NT2/D1 (cell line): ENCODE results near the gene SCAPER.

Source experiments
- DNase-seq: peaks from one replicate; pipeline ENCODE4 v3.0.0-alpha.2; 2011; ENCODE audit warnings: low read depth, low spot score
- H3K27me3 ChIP-seq: 2 replicates; pipeline ENCODE4 v1.6.0; 2011; ENCODE audit warnings: mild to moderate bottlenecking; ENCODE audit not compliant: insufficient read length, insufficient read depth
- H3K36me3 ChIP-seq: 2 replicates; pipeline ENCODE4 v1.6.1; 2011; ENCODE audit warnings: mild to moderate bottlenecking, low read length, mixed read lengths; ENCODE audit not compliant: insufficient read depth, insufficient read length
- H3K4me1 ChIP-seq: 2 replicates; pipeline ENCODE4 v1.5.1; 2011; ENCODE audit not compliant: insufficient read depth, insufficient read length
- H3K4me3 ChIP-seq: 2 replicates; pipeline ENCODE4 v1.5.1; 2011; ENCODE audit warnings: low read depth; ENCODE audit not compliant: insufficient read length
- H3K9ac ChIP-seq: 2 replicates; pipeline ENCODE4 v1.6.0; 2011; ENCODE audit warnings: low read depth; ENCODE audit not compliant: insufficient read length
- H3K9me3 ChIP-seq: 2 replicates; pipeline ENCODE4 v1.5.1; 2011; ENCODE audit warnings: mild to moderate bottlenecking, low read length; ENCODE audit not compliant: insufficient read depth
- SUZ12 ChIP-seq: IDR thresholded peaks from 2 replicates; pipeline ENCODE4 v1.6.1; 2011; ENCODE audit not compliant: insufficient read length, insufficient read depth; ENCODE audit errors: extremely low read depth
- YY1 ChIP-seq: IDR thresholded peaks from 2 replicates; pipeline ENCODE4 v1.6.1; 2011; ENCODE audit not compliant: insufficient read length, insufficient read depth
- ZNF274 ChIP-seq: IDR thresholded peaks from 2 replicates; pipeline ENCODE4 v1.6.1; 2011; ENCODE audit warnings: mild to moderate bottlenecking, low read depth, low read length

The SCAPER gene

DNA sequence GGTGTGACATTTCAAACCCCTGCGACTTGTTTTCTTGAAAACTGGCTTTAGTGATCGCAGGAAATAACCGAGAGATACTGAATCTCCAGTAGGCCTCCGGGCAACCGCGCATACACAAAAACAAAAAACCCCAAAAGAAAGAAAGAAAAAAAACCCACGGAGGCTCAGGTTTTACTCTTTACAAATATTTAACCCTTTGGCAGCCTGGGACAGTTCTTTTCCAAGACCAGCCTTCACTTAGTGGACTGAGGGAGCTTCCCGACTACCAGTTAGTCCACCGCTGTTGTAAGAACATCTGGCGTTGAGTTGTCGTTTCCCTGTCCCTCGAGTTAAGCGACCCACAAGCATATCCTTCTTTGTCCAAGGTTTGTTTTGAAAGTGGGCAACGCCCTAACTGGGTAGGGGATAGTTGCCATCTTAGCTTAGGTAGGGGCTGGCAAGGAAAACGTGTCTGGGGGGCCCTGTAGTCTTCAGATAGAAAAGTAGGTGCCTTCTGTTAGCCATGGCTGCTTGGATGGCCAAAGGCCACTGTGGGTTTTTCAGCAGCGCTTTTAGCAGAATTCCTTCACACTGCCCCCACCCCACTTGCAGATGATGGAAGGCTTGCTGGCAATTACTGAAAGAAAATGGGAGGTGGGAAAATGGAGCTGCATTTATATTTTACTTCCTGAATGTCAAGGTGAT is 561.7 kb downstream of the SCAPER start:
- DNase-seq, result no peak
- TF ChIP-seq SUZ12, result no peak
- no peak for TF ChIP-seq ZNF274
- TF ChIP-seq YY1, result no peak
- Histone ChIP-seq H3K9ac (no peak overlapping the region), H3K9me3 (peaks cover 8% of the 10 kb centered on the region; the same call in 1 of the 2 replicates), H3K4me1 (peaks cover 10% of the 10 kb centered on the region), H3K4me3 (no peak overlapping the region), H3K27me3 (peaks cover 100% of the 10 kb centered on the region), H3K36me3 (no peaks in the 10 kb centered on the region)

DNA sequence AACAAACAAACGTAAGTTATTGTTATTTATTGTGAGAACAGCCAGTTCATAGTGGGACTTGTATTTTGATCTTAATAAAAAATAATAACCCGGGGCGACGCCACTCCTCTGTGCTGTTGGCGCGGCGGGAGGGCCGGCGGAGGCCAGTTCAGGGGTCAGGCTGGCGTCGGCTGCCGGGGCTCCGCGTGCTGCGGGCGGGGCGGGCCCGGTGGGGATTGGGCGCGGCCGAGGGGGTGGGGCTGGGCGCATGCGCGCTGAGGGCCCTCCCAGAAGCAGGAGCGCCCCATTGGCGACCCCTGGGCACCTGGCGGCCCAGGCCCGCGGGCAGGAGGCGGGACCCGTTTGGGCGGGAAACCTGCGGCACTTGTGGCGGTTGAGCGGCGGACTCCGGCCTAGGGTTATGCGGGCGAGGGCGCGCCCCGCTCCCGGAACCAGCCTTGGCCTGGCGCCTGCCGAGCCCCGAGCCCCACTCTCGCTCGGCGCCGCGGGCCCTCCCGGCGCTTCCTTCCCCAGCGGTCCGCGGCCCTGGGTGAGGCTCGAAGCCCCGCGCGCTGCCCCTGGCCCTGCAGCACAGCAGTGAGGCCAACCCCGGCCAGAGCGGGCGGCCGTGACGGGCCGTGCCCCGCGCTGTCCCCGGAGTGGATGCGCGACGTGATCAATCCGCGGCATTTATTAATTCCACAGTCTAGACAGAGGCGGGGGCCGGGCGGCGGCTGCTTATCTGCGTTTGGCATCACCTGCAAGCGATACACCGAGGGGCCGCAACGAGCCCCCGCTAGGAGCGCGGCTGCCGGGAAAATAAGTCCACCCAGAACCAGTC is 562.5 kb downstream of the SCAPER start:
- TF ChIP-seq YY1, result no peak
- TF ChIP-seq ZNF274, result no peak
- TF ChIP-seq SUZ12, result peak; percentile 5
- peak overlapping the region; percentile 21 for H3K4me3 ChIP-seq
- no peak for DNase-seq

DNA sequence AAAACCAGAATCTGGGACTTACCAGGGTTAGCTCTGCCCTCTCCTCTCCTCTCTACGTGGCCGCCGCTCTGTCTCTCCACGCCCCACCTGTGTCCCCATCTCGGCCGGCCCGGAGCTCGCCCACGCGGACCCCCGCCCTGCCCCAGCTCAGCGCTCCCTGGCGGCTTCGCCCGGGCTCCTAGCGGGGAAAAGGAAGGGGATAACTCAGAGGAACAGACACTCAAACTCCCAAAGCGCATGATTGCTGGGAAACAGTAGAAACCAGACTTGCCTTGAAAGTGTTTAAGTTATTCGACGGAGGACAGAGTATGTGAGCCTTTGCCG is 563.1 kb downstream of the SCAPER start:
- H3K4me3 ChIP-seq, result no peak overlapping the region
- TF ChIP-seq YY1 (no peak), SUZ12 (no peak), ZNF274 (no peak)

More for the DNA sequence above, 562.5 kb downstream of the SCAPER start:
- H3K27me3 ChIP-seq, result peaks cover 100% of the 10 kb centered on the region
- H3K36me3 ChIP-seq, result no peaks in the 10 kb centered on the region
- H3K4me1 ChIP-seq, result peaks cover 17% of the 10 kb centered on the region
- peaks cover 8% of the 10 kb centered on the region; the same call in 1 of the 2 replicates for H3K9me3 ChIP-seq
- H3K9ac ChIP-seq, result no peak overlapping the region

DNA sequence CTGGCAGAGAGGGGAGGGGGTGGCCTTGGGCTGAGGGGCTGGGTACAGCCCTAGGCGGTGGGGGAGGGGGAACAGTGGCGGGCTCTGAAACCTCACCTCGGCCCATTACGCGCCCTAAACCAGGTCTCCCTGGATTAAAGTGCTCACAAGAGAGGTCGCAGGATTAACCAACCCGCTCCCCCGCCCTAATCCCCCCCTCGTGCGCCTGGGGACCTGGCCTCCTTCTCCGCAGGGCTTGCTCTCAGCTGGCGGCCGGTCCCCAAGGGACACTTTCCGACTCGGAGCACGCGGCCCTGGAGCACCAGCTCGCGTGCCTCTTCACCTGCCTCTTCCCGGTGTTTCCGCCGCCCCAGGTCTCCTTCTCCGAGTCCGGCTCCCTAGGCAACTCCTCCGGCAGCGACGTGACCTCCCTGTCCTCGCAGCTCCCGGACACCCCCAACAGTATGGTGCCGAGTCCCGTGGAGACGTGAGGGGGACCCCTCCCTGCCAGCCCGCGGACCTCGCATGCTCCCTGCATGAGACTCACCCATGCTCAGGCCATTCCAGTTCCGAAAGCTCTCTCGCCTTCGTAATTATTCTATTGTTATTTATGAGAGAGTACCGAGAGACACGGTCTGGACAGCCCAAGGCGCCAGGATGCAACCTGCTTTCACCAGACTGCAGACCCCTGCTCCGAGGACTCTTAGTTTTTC is 563.6 kb downstream of the SCAPER start:
- peaks cover 8% of the 10 kb centered on the region; the same call in 1 of the 2 replicates for H3K9me3 ChIP-seq
- H3K4me1 ChIP-seq, result peaks cover 21% of the 10 kb centered on the region
- peak overlapping the region; percentile 42 for H3K4me3 ChIP-seq
- DNase-seq, result no peak
- H3K9ac ChIP-seq, result peak overlapping the region; percentile 58
- H3K36me3 ChIP-seq, result no peaks in the 10 kb centered on the region
- H3K27me3 ChIP-seq, result peaks cover 100% of the 10 kb centered on the region
- TF ChIP-seq SUZ12, result peak; percentile 54
- no peak for TF ChIP-seq ZNF274

More for the DNA sequence above, 563.1 kb downstream of the SCAPER start:
- Histone ChIP-seq H3K9me3 (peaks cover 8% of the 10 kb centered on the region; the same call in 1 of the 2 replicates), H3K4me1 (peaks cover 21% of the 10 kb centered on the region), H3K9ac (no peak overlapping the region), H3K27me3 (peaks cover 100% of the 10 kb centered on the region), H3K36me3 (no peaks in the 10 kb centered on the region)
- no peak for DNase-seq

DNA sequence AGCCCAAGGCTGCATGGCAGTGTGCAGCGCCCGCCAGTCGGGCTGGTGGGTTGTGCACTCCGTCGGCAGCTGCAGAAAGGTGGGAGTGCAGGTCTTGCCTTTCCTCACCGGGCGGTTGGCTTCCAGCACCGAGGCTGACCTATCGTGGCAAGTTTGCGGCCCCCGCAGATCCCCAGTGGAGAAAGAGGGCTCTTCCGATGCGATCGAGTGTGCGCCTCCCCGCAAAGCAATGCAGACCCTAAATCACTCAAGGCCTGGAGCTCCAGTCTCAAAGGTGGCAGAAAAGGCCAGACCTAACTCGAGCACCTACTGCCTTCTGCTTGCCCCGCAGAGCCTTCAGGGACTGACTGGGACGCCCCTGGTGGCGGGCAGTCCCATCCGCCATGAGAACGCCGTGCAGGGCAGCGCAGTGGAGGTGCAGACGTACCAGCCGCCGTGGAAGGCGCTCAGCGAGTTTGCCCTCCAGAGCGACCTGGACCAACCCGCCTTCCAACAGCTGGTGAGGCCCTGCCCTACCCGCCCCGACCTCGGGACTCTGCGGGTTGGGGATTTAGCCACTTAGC is 564.3 kb downstream of the SCAPER start:
- Histone ChIP-seq H3K9ac (peak overlapping the region; percentile 58), H3K4me1 (peaks cover 21% of the 10 kb centered on the region), H3K27me3 (peaks cover 100% of the 10 kb centered on the region), H3K9me3 (peaks cover 8% of the 10 kb centered on the region; the same call in 1 of the 2 replicates), H3K36me3 (no peaks in the 10 kb centered on the region), H3K4me3 (peak overlapping the region; percentile 42)
- TF ChIP-seq YY1, result peak; percentile 8
- peak; percentile 81 for TF ChIP-seq SUZ12
- TF ChIP-seq ZNF274, result no peak
- DNase-seq, result no peak

DNA sequence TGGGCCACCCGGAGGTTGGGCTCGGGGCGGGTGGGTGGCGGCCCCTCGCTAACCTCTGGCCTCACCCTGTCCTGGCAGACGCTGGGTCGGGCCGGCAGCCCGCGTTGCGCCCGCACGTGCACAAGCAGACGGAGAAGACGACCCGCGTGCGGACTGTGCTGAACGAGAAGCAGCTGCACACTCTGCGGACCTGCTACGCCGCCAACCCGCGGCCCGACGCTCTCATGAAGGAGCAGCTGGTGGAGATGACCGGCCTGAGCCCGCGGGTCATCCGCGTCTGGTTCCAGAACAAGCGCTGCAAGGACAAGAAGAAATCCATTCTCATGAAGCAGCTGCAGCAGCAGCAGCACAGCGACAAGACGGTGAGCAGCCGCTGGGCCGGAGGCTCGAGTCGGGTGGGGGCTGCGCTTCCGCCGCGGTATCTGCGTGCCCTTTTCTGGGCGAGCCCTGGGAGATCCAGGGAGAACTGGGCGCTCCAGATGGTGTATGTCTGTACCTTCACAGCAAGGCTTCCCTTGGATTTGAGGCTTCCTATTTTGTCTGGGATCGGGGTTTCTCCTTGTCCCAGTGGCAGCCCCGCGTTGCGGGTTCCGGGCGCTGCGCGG is 564.8 kb downstream of the SCAPER start:
- TF ChIP-seq SUZ12, result peak; percentile 98
- TF ChIP-seq YY1, result no peak
- H3K27me3 ChIP-seq, result peaks cover 100% of the 10 kb centered on the region
- no peaks in the 10 kb centered on the region for H3K36me3 ChIP-seq
- H3K4me1 ChIP-seq, result peaks cover 21% of the 10 kb centered on the region
- no peak for DNase-seq
- peak overlapping the region; percentile 58 for H3K9ac ChIP-seq
- peak overlapping the region; percentile 42 for H3K4me3 ChIP-seq
- H3K9me3 ChIP-seq, result peaks cover 8% of the 10 kb centered on the region; the same call in 1 of the 2 replicates
